ENCODE measurements around the gene LRRC45.

Gene LRRC45

DNA sequence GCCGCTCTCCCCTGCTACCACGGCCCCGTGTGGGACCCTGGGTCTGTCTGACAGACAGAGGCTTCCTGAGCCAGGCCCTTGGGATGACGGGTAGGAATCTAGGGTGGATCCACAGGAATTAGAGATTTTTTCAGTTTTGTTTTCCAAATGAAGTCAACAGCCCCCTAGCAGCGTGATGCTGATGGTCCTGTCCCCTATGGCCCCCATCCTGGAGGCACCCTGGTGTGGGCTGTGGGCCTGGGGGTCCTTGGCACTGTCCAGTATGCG lies 15.9 kb upstream of the LRRC45 start:
- DNase-seq (ENCODE audit: low read depth in 2 of 2): no peak

DNA sequence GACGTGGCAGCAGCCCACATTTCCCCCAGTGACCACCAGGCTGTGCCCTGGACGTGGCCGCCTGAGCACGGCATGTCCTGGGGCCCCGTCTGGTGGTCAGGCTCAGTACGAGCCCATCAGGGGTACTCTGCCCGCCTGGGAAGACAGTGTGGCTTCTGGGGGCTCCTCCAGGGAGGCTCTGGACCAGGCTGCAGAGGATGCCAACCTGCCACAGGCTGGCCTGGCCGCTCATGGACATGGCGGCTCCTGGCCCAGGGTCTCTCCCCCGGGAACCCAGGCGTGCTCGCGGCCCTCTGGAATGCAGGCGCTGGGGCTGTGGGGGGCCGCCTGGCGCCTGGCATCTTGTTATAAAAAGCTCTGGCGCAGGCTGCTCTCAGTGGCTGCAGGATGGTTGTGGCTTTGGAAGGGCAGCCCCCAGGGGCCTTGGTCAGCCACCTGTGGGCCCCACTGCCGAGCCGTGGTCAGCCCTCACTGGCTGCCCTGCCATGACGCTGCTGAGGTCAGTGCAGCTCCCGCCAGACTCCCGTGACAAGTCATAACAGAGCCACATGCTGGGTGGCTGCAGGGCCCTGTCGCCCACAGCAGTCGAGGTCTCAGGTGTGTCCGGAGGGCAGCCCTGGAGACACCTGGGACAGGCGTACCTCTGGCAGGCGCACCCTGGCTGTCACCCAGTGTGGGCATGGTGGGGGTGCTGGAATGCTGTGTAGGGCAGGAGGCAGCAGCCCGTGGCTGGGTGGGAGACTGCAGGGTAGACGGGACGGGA lies 15.4 kb upstream of the LRRC45 start:
- DNase-seq (ENCODE audit: low read depth in 2 of 2): no peak

DNA sequence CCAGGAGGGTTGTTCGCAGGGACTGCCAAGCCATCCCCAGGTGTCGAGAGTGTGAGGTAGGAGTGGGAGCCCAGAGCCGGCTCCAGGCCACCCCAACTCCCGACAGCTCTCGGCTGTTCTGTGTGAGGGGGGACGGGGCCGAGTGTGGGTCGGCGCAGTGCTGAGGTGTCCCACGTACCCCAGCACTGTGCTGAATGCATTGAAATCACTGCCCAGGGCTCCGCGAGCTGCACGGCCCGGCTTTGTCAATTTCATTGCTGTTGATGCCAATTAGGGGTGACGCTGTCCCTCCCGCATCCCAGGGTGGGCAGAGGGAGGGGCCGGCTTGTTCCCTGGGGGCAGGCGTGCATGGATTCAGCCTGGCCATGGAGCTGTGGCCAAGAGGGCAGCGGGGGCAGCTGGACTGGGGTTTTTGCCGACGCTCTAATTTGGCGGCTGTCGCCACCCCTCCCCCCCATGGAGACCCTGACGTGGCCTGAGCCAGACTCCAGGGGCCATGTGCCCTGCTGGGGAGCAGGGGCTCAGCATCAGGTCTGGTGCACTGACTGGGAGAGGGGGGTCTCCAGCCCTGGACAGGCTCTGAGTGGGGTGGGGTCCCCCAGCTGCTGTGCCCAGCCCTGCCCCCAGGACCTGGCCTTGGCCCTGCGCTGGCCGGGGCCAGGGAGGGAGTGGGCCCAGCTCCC lies 14.7 kb upstream of the LRRC45 start:
- no peak for DNase-seq (ENCODE audit: low read depth in 2 of 2)

DNA sequence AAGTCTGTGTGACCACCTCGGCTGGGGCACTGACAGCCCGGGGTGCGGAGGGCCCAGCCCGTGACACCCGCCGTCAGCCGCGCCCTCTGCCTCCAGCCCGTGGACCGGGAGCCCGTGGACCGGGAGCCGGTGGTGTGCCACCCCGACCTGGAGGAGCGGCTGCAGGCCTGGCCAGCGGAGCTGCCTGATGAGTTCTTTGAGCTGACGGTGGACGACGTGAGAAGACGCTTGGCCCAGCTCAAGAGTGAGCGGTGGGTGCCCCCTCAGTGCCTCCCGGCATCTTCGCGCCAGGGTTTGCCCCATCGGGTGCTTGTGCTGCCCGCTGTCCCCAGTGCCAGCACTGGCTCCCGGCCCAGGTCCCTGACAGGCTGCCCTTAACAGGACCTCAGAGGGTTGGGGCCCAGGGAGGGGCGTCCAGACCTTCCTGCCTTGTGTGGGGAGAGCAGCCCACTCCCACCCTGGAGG lies 14.1 kb upstream of the LRRC45 start:
- DNase-seq (ENCODE audit: low read depth in 2 of 2): no peak

DNA sequence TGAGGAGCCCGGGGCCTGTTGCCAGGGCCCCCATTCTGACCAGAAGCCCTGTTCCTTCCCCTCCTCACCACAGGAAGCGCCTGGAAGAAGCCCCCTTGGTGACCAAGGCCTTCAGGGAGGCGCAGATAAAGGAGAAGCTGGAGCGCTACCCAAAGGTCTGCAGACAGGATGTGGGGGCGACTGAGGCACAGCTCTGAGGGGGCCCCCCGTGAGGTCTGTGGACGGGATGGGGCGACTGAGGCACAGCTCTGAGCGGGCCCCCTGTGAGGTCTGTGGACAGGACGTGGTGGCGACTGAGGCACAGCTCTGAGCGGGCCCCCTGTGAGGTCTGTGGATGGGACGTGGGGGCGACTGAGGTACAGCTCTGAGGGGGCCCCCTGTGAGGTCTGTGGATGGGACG lies 13.7 kb upstream of the LRRC45 start:
- no peak for DNase-seq (ENCODE audit: low read depth in 2 of 2)

DNA sequence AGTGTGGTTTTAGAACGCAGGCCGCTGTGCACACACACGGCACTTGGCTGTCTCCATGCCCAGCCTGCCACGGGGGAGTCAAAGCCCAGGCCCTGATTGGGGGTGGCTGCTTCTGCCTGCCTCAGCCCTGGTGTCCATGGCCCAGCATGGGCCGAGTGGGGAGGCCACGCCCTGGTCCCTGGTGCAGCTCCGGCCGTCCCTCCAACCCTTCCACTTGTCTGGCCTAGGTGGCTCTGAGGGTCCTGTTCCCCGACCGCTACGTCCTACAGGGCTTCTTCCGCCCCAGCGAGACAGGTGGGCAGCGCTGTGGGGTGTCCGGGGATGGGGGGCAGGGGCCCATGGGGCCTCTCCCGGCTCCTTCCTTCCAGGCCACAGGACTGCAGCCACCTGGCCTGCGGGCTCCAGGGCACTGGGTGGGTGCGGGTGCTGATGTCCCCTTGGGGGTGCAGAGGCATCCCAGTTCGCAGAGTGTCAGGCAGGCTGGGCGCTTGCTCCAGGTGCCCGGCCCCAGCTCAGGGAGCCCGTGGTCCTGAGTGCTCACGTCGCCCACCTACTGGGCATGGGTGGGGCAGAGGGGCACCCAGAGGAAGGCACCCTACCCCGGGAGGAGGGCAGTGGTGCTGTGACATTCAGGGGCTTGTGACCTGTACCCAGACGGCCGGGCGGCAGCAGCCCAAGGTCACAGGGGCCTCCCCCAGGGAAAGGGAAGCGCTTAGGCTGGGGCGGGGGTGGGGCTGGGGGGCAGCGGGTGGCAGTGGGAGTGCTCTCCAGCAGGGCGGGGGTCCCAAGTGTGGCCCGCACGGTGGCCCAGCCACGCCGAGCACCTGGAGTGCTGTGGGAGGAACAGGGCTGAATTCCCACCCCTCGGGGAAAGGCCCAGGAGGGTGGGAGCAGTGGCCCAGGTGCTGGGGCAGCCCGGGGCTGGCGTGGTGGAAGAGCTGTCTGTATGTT lies 12.3 kb upstream of the LRRC45 start:
- no peak for DNase-seq (ENCODE audit: low read depth in 2 of 2)

DNA sequence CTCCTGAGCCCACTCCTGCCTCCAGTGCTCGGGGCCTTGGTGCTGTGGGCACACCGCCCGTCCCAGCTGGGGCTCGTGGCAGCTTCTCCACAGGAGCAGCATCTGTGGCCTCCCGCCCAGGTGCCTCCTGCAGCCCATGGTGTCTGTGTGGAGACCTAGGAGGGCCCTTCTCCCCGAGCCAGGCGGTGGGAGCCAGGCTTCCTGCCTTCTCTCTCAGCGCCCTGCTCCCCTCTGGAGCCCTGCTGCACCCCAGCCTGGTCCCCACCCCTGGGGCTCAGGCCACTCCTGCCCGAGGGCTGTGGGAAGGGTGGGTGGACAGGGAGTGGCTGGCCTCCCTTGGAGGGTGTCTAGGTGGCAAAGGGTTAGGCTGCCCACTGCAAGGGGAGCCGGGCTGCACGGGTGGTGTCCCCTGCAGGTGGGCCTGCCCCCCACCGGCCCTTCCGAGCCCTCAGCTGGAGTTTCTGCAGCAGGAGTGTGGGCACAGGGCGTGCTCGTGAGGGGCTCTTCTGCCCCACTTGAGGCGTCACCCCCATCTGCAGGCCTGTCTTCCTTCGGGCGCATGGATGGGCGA lies 11.4 kb upstream of the LRRC45 start:
- no peak for DNase-seq (ENCODE audit: low read depth in 2 of 2)

DNA sequence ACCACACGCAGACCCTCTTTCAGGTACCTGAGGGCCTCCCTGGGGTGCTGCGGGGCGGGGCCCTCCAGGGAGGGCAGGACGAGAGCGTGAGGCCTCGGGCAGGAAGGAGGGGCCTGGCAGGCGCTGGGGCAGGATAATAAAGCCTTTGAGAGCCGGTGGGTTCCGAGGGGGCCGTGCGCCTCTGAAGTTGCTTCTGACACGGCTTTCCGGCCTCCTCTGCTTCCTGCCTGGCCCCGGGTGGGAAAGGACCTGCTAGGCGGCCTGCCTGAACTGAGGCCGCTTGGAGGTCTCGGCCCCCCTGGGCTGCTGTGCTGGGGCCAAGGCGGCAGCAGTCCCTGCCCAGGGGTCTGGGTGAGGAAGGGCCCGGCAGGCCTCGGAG lies 10.9 kb upstream of the LRRC45 start:
- no peak for DNase-seq (ENCODE audit: low read depth in 2 of 2)

DNA sequence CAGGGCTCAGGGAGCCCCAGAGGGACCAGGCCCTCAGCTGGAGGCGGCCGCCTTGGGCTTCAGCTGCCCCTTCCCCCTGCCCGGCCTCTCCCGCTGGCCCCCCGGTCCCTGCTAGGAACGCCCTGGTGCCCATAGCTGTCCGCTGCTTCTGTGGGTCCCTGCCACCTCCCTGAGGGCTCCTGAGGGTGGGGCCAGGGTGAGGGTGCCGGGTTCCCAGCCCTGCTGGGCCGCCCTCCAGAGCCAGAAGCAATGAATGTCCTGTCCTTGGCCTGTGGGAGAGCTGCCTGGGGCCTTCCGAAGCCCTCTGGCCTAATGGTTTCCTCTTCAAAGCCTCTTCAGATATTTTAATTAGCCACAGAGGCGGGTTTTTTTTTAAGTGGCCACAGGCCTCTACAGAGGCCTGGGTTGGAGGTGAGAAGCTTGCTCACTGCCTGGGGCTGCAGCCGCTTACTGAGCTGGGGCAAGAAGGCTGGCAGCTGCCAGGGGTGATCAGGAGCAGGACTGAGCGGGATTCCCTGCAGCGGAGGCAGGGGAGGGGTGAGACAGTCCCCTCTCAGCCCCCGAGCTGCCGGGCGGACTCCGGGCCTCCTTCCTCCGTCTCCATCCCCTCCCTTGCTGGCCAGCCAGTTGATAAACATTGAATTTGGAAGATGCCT lies 10.3 kb upstream of the LRRC45 start:
- no peak for DNase-seq (ENCODE audit: low read depth in 2 of 2)

DNA sequence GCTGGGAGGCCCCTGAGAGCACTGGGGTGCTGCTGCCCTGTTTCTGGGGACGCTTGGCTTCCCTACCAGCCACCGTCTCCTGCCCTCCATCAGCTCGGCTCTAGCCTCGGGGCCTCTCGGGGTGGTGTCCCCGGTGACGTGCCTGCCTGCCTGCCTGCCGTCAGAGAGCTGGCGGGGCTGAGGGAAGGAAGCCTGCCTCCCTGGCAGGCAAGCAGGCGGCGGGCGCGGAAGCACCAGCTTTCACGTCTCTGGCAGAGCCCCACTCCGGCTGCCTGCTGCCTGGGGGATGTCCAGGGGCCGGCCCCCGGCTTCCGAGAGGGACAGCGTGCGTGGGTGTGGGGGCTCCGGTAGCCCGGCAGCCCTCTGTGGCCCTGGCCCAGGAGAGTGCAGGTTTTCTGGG lies 9.8 kb upstream of the LRRC45 start:
- no peak for DNase-seq (ENCODE audit: low read depth in 2 of 2)

DNA sequence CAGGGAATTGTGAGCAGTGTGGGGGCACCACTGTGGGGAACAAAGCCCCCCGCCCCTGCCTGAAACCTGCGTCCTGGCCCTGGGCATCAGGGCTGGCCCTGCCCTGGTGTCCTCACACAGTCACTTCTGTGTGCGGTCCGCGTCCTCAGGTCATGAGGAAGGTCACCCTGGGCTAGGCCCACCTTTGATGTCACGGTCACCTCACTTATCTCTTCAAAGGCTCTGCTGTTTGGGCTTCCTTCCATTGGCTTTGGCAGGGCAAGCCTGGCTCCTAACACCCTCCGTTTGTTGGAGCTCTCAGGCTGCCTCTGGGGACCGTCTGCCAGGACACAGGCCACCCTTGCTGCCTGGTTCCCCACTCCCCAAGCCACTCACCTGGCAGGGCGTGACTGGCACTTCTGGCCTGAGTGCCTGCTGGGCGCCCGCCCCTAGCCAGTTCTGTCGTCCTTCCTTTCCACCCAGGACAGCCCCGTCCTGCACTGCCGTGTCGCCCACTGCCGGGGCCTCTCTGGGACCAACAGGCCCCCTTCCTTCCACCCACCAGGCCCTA lies 9.3 kb upstream of the LRRC45 start:
- no peak for DNase-seq (ENCODE audit: low read depth in 2 of 2)

DNA sequence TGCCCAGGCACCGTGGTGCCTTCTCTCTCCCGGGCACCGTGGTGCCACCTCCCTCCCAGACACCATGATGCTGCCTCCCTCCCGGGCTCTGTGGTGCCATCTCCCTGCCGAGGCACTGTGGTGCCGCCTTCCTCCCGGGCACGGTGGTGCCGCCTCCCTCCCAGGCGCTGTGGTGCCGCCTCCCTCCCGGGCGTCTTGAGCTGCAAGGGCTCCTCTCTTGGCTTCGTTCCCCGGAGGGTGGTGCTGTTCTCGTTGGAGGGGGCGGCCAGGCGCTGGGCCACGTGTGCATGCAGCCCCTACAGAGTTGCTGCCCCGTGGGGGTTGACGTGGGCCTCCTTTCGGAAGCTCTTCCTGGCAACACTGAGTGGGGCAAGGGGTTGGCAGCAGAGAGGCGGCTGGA lies 8.7 kb upstream of the LRRC45 start:
- DNase-seq (ENCODE audit: low read depth in 2 of 2): no peak

DNA sequence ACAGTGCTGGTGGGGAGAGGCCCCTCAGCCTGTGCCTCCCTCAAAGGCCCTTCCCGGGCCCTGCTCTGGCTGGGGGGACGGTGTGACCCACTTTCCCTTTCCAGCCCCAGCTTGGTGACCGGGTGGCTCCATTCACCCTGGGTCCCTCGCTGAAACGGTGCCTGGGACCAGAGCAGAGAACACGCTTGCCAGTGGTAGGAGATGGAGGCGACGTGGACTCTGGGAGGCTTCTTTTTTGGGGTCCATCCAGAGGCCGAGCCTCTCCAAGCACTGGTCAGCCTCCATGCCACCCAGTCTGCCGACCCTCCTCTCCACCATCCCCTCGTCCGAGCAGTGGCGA lies 8.2 kb upstream of the LRRC45 start:
- DNase-seq (ENCODE audit: low read depth in 2 of 2): no peak

DNA sequence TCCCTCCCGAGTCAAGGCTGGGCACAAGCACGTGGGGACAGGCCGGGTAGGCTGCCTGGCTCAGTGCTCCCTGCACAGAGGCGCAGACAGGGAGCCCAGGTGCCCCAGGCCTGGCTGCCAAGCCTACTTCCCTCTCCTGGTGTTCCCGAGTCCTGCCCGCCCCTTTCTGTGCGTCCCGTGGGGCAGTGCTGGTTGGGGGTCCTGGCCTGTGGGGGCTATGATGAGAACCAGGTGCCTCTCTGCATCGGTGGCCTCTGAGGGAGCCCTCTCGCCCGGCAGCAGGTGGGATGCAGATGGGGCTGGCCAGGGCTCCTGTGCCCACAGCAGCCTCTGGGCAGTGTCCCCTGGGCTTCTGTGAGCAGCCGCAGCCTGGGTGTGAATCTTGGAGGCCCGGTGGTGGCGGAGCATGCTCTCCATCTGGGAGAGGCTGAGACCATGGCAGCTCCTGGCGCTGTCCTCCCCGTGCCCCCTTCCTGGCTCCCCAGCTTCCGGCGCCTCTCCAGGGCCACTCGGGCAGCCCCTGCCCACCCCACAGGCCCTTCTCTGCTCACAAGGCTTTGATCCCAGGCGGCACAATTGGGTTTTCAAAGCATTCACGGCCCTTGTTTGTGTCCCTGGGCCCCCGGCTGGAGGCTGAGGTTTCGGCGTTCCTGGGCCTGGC lies 7.7 kb upstream of the LRRC45 start:
- DNase-seq (ENCODE audit: low read depth in 2 of 2): no peak

DNA sequence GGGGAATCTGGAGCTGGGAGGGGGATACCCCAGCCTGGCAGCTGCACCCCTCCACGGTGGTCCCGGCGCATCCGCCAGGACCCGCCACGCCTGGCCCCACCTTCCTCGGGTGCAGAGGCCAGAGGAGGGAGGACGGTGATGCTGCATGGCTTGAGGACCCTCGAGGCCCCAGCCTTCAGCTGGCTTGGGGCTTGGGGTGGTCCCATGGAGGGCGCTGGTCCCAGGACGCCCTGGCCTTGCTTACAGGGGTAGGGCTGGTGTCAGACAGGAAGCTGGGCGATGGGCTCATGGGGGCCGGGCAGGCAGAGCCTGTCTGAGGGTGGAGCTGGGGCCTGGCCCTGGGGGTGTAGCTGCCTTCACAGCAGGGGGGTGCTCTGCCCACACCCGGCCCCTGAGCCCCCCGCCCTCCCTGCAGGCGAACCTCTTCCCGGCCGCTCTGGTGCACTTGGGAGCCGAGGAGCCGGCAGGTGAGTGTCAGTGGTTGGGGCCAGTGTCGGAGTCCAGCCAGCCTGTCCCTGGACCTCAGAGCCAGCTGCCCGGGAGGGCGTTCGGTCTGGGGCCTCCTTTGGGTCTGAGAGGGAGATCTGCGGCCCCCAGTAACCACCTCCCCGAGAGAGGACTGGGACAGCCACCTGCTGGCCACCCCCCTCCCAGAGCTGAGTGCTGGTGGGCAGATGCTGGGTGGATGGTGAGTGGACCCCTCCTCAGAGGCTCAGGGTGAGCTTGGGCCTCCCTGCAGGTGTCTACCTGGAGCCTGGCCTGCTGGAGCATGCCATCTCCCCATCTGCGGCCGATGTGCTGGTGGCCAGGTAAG lies 6.8 kb upstream of the LRRC45 start:
- DNase-seq (ENCODE audit: low read depth in 2 of 2): no peak

DNA sequence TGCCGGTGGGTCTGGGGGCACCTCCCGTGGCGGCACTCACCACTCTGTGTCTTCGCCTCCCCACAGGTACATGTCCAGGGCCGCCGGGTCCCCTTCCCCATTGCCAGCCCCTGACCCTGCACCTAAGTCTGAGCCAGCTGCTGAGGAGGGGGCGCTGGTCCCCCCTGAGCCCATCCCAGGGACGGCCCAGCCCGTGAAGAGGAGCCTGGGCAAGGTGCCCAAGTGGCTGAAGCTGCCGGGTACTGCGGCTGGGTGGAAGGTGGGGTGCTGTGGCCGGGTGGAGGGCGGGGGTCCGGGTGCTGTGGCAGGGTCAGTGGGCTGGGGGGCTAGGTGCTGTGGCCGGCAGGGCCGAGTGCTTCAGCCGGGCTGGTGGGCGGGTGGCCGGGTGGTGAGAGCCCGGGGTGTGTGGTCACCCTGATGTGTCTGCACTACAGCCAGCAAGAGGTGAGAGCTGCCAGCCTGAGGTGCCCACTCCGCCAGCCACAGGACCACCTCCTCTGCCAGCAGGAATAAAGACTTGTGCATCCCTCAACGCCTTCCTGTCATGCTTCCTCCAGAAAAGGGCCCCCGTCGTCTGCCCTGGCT lies 6.1 kb upstream of the LRRC45 start:
- no peak for DNase-seq (ENCODE audit: low read depth in 2 of 2)

DNA sequence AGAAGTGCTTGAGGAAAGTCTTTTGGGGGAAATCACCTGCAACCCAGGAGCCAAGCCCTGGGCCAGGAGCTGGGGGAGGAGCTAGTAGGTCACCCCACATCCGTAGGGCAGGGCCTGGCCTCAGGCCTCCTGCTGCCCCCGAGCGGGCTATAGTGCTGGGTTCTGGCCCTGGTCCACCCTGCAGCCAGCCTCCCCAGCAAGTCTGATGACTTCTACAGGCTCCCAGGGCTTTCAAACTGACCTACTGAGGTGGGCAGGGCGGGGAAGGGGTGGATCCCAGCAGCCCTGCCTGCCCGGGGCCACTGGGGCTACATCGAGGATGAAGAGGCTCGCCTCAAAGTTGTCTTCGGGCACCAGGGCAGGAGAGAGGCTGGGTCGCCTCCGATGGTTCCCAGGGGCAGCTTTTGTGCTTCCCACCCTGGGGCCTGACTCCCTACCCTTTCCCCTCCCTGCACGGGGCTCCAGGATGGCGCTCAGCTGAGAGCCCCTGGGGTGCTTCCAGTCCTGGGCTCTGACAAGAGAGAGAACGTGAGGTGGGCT lies 5.4 kb upstream of the LRRC45 start:
- no peak for DNase-seq (ENCODE audit: low read depth in 2 of 2)

DNA sequence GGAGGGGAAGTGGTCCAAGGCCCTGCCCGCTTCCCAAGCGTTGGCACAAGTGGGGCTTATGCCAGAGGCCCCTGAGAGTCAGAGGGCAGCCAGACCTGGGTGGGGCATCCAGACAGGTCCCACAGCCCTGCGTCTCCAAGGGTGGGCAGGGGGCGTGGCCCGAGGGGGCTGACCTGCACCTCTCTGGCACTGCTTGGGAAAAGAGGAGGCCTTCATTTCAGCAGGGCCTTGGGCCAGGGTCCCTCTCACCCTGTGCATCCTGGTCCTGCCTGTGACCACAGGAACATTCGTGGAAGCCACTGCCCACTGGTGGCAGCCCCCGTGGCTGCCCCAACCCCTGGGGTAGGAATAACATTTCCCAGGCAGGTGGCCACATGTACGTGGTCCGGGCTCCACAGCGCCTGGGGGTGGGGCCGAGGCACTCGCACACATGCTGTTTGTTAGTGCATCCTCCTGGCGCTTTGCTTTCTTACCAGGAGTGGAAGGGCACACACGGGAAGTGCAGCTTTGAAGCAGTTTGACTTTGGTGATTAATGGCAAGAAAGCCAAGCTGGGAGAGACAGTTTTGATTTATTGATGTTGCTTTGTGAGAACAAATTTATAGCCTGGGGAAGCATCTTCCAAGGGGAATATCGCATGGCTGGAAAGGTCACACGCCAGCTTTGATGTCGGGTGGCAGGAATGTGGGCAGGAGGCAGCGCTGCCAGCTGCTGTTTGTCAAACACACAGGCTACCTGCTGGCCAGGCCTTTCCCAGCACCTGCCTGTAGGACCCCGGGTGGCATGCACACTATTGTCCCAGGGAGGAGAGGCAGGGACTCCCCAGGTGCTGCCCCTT lies 4.7 kb upstream of the LRRC45 start:
- DNase-seq (ENCODE audit: low read depth in 2 of 2): no peak
